GM12878 (cell line): ENCODE results near the gene HAUS7. TPM values are rescaled to one million over a fixed set of nuclear protein-coding genes. Genes with fewer than 3 reads are reported as not detected.

ENCODE experiments used
- ATAC-seq: fragments of 200-7000 bp; cut with Tn5 transposase; 3 replicates; pipeline ENCODE4 v1.9.1; 2020; ENCODE audit warnings: mild to moderate bottlenecking, moderate library complexity
- BruUV-seq: library from RNA; stranded (reverse); fragments of 400-500 nt; replicated peaks from 2 replicates; lab custom pipeline; 2021; lab: Mats Ljungman, UMichigan
- CTCF ChIA-PET: fragments of 300-600 bp; sonication (Branson Sonifier 250); formaldehyde crosslinking; extraction: SDS; loops from one replicate; lab custom pipeline; 2021; ENCODE audit warnings: inconsistent platforms; lab: Yijun Ruan, JAX
- POLR2A ChIA-PET: fragments of 350-600 bp; formaldehyde crosslinking; extraction: SDS; loops from one replicate; lab custom pipeline; 2021; ENCODE audit warnings: inconsistent platforms; lab: Charles Lee
- RAD21 ChIA-PET: fragments of 300-600 bp; sonication (Branson Sonifier 250); formaldehyde crosslinking; loops from one replicate; lab custom pipeline; 2023; ENCODE audit warnings: antibody characterized with exemption; ENCODE audit not compliant: unreplicated experiment; lab: Charles Lee
- SMC1A ChIA-PET: fragments of 300-600 bp; sonication (Branson Sonifier 250); formaldehyde crosslinking; loops from one replicate; lab custom pipeline; 2023; ENCODE audit not compliant: unreplicated experiment, uncharacterized antibody; lab: Charles Lee
- DNase-seq: peaks from one replicate; pipeline ENCODE4 v3.0.0-alpha.2; 2011; ENCODE audit warnings: low read depth, low spot score
- FAIRE-seq: peaks from 3 replicates; lab custom pipeline; 2011; peaks lifted over from hg19 to GRCh38; lab: Jason Lieb, UNC
- H2AFZ ChIP-seq: 2 replicates; pipeline ENCODE4 v1.6.0; 2011; ENCODE audit warnings: low read depth, low read length, control low read depth; ENCODE audit not compliant: control insufficient read depth
- H3K27ac ChIP-seq: 2 replicates; pipeline ENCODE4 v1.5.1; 2011; ENCODE audit warnings: control low read depth; ENCODE audit not compliant: control insufficient read depth, insufficient read depth
- H3K27me3 ChIP-seq, 2 experiments: replicated peaks in 1 of 2; 2 replicates each; pipeline versions ENCODE4 v1.6.0 to v1.6.1; 2011; ENCODE audit warnings: low read length in 1 of 2; ENCODE audit not compliant: control insufficient read depth in 2 of 2, insufficient read depth in 2 of 2
- H3K36me3 ChIP-seq, 2 experiments: 2 replicates each; pipeline ENCODE4 v1.5.1; 2011; ENCODE audit warnings: low read length in 1 of 2; ENCODE audit not compliant: control insufficient read depth in 2 of 2, insufficient read depth in 2 of 2
- H3K4me1 ChIP-seq: 2 replicates; pipeline ENCODE4 v1.6.1; 2011; ENCODE audit warnings: mild to moderate bottlenecking, low read length, moderate library complexity, mixed read lengths; ENCODE audit not compliant: control insufficient read depth, insufficient read depth
- H3K4me2 ChIP-seq: 2 replicates; pipeline ENCODE4 v1.6.0; 2011; ENCODE audit warnings: control low read depth; ENCODE audit not compliant: control insufficient read depth, insufficient read depth
- H3K4me3 ChIP-seq: fragments of 200-600 bp; sonication (generic); 2 replicates; pipeline ENCODE4 v1.5.1; 2016
- H3K79me2 ChIP-seq: 2 replicates; pipeline ENCODE4 v1.6.0; 2011; ENCODE audit warnings: low read length; ENCODE audit not compliant: control insufficient read depth, insufficient read depth
- H3K9ac ChIP-seq: 2 replicates; pipeline ENCODE4 v1.8.0; 2011; ENCODE audit warnings: low read length, control low read depth, mixed read lengths; ENCODE audit not compliant: control insufficient read depth, insufficient read depth
- H3K9me3 ChIP-seq: replicated peaks from 3 replicates; pipeline ENCODE4 v1.5.1; 2011; ENCODE audit warnings: mild to moderate bottlenecking, low read length; ENCODE audit not compliant: control insufficient read depth, insufficient read depth
- H4K20me1 ChIP-seq: 2 replicates; pipeline ENCODE4 v1.6.0; 2011; ENCODE audit not compliant: control insufficient read depth, insufficient read depth
- ATF7 ChIP-seq: fragments of 450-650 bp; IDR thresholded peaks from 2 replicates; pipeline ENCODE4 v1.6.1; 2016; ENCODE audit warnings: low read depth, mild to moderate bottlenecking
- CEBPB ChIP-seq, 2 experiments: fragments of 150-350 bp in 1 of 2; IDR thresholded peaks; 2 replicates each; pipeline ENCODE4 v1.6.1; 2012 to 2014; ENCODE audit warnings: low read depth in 2 of 2, low read length in 2 of 2, borderline replicate concordance in 1 of 2, inconsistent platforms in 1 of 2
- FOXK2 ChIP-seq: fragments of 450-650 bp; IDR thresholded peaks from 2 replicates; pipeline ENCODE4 v1.6.1; 2017; ENCODE audit warnings: mild to moderate bottlenecking, moderate library complexity
- HDAC6 ChIP-seq: fragments of 200-600 bp; sonication (generic); IDR thresholded peaks from one replicate; pipeline ENCODE4 v1.8.0; 2017; ENCODE audit warnings: antibody characterized with exemption; ENCODE audit not compliant: unreplicated experiment
- KDM1A ChIP-seq: fragments of 200-600 bp; sonication (generic); IDR thresholded peaks from 2 replicates; pipeline ENCODE4 v1.6.1; 2016; ENCODE audit warnings: borderline replicate concordance
- MTA2 ChIP-seq: fragments of 450-650 bp; IDR thresholded peaks from 2 replicates; pipeline ENCODE4 v1.6.1; 2016; ENCODE audit warnings: low read depth, mild to moderate bottlenecking, moderate library complexity
- NR2F1 ChIP-seq: fragments of 450-650 bp; conservative IDR thresholded peaks from 2 replicates; pipeline ENCODE4 v1.6.1; 2017; ENCODE audit warnings: mild to moderate bottlenecking
- PAX8 ChIP-seq: fragments of 450-650 bp; IDR thresholded peaks from 2 replicates; pipeline ENCODE4 v1.6.1; 2017; ENCODE audit warnings: mild to moderate bottlenecking, moderate library complexity
- TARDBP ChIP-seq: IDR thresholded peaks from 2 replicates; pipeline ENCODE4 v1.6.1; 2016; ENCODE audit warnings: borderline replicate concordance
- ZNF592 ChIP-seq: fragments of 450-650 bp; IDR thresholded peaks from 2 replicates; pipeline ENCODE4 v1.6.1; 2017; ENCODE audit warnings: mild to moderate bottlenecking, moderate library complexity
- WGBS: methylation state at CpG from one replicate; pipeline ENCODE4 v1.1.6; 2016; ENCODE audit warnings: low lambda C conversion rate; ENCODE audit not compliant: insufficient replicate concordance, insufficient coverage; ENCODE audit errors: missing lambda C conversion rate; 5-methylcytosine and 5-hydroxymethylcytosine counted together
- in situ Hi-C: fragments of 300-500 bp; cut with MboI; formaldehyde crosslinking; loops from 9 replicates; pipeline ENCODE4 v1.14.3; 2018; ENCODE audit warnings: mixed read lengths
- intact Hi-C: fragments of 100-400 bp; cut with micrococcal nuclease; formaldehyde crosslinking; loops from one replicate; pipeline ENCODE4 v1.14.2; 2022; ENCODE audit not compliant: unreplicated experiment
- polyA plus RNA-seq, 11 experiments: library from polyadenylated mRNA; depleted of rRNA in 4 of 11; unstranded in 6 of 11; stranded (reverse) in 5 of 11; fragments of >200 nt; fragmentation: Nextera tagmentation in 4 of 11; fragmentation: Illumina TruSeq in 1 of 11; extraction: Ambion mirVana in 4 of 11; extraction: Trizol in 1 of 11; gene quantifications; 1 replicate in 1 of 11; 2 replicates in 10 of 11; pipeline versions ENCODE4 v1.2.1 to v1.2.3, GENCODE V29; 2011 to 2016; ENCODE audit warnings: inconsistent platforms in 2 of 11, missing spikeins in 2 of 11, low read depth in 1 of 11
- total RNA-seq, 4 experiments: library from RNA; depleted of rRNA in 3 of 4; stranded (reverse); fragments of >200 nt in 3 of 4; fragmentation: Illumina TruSeq in 1 of 4; extraction: Trizol in 1 of 4; gene quantifications; 2 replicates each; pipeline versions ENCODE4 v1.2.1 to v1.2.3, GENCODE V29; 2013 to 2021
- TF ChIP-seq, protein P1 (sequence below): fragments of 450-650 bp; IDR thresholded peaks from 2 replicates; pipeline ENCODE4 v1.6.1; 2017; ENCODE audit warnings: low read depth, mild to moderate bottlenecking, moderate library complexity
- TF ChIP-seq, protein P2 (sequence below): IDR thresholded peaks from 2 replicates; pipeline ENCODE4 v1.6.1; 2012; ENCODE audit warnings: low read depth, low read length, improper control_type of control experiment

Gene HAUS7
- total and polyA plus RNA-seq, 10 of the 15 experiments (the other 5 are each of a cell fraction or from before 2014, with no cell fraction given): 6.7 to 63.3 (median 24.1) TPM

GRCh38 chrX:153481043-153481442 lies 10.7 kb upstream of the HAUS7 start (continued):
- no peak for TF ChIP-seq CEBPB (IDR thresholded peaks at IDR 0.05; ENCODE audit: borderline replicate concordance in 1 of 2, low read depth in 2 of 2, low read length in 2 of 2)
- no peak for TF ChIP-seq PAX8

DNA sequence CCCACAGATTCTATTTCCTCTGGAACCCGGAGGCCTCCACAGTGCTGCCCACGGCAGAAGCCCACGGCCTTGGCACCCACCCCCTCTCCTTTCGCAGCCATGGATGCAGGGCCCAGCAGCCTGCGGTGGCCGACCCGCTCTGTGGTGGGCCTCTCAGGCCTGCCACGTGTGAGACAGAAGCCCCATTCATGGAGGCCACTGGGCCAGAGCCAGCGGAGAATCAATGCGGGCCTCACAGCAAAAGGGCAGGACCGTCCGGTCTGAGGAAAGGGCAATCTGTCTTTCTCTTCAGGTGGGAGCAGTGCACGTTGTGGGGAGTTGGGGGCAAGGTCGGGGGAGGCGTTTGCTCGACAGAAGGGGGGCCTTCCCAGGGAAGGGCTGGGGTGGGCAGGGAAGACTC lies 8.4 kb upstream of the HAUS7 start:
- Histone ChIP-seq H2AFZ (no peak overlapping the region), H3K36me3 (no peaks in the 10 kb centered on the region), H3K9ac (no peak overlapping the region), H4K20me1 (no peaks in the 10 kb centered on the region), H3K27me3 (no peaks in the 10 kb centered on the region; a peak in 1 of 4 replicates), H3K4me2 (no peak overlapping the region), H3K4me3 (no peak overlapping the region), H3K79me2 (no peaks in the 10 kb centered on the region), H3K4me1 (no peaks in the 10 kb centered on the region), H3K27ac (no peak overlapping the region), H3K9me3 (no peaks in the 10 kb centered on the region)
- DNase-seq: no peak
- intact Hi-C loops: no loop called here
- WGBS: 40% methylated on average over 16 of the region's 16 CpGs
- no peak for ATAC-seq
- no TSS peak for BruUV-seq
- ChIA-PET POLR2A (no interaction called here), CTCF (no interaction called here), SMC1A (no interaction called here), RAD21 (no interaction called here)
- in situ Hi-C loops: no loop called here
- TF ChIP-seq TARDBP (no peak), HDAC6 (no peak), MTA2 (no peak), ZNF592 (no peak), ATF7 (no peak), NR2F1 (no peak), FOXK2 (no peak), KDM1A (no peak)
- TF ChIP-seq, protein P1, sequence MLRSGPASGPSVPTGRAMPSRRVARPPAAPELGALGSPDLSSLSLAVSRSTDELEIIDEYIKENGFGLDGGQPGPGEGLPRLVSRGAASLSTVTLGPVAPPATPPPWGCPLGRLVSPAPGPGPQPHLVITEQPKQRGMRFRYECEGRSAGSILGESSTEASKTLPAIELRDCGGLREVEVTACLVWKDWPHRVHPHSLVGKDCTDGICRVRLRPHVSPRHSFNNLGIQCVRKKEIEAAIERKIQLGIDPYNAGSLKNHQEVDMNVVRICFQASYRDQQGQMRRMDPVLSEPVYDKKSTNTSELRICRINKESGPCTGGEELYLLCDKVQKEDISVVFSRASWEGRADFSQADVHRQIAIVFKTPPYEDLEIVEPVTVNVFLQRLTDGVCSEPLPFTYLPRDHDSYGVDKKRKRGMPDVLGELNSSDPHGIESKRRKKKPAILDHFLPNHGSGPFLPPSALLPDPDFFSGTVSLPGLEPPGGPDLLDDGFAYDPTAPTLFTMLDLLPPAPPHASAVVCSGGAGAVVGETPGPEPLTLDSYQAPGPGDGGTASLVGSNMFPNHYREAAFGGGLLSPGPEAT: no peak
- TF ChIP-seq, protein P2, sequence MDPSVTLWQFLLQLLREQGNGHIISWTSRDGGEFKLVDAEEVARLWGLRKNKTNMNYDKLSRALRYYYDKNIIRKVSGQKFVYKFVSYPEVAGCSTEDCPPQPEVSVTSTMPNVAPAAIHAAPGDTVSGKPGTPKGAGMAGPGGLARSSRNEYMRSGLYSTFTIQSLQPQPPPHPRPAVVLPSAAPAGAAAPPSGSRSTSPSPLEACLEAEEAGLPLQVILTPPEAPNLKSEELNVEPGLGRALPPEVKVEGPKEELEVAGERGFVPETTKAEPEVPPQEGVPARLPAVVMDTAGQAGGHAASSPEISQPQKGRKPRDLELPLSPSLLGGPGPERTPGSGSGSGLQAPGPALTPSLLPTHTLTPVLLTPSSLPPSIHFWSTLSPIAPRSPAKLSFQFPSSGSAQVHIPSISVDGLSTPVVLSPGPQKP: no peak
- no peak for FAIRE-seq
